IMR-90 (cell line): ENCODE data around the gene AXIN1. TPM values are rescaled to one million over a fixed set of nuclear protein-coding genes. Genes with fewer than 3 reads are reported as not detected.

ENCODE experiments used
- ATAC-seq: fragments of 200-7000 bp; cut with Tn5 transposase; 2 replicates; pipeline ENCODE4 v1.9.1; 2020; ENCODE audit warnings: low read depth, mild to moderate bottlenecking, moderate library complexity
- BruUV-seq: library from RNA; stranded (reverse); fragments of 400-500 nt; replicated peaks from 2 replicates; lab custom pipeline; 2021; lab: Mats Ljungman, UMichigan
- CTCF ChIA-PET: fragments of 300-600 bp; formaldehyde crosslinking; extraction: SDS; loops from one replicate; lab custom pipeline; 2021; ENCODE audit warnings: antibody characterized with exemption; lab: Yijun Ruan, JAX
- POLR2A ChIA-PET: fragments of 300-600 bp; sonication (Branson Sonifier 250); formaldehyde crosslinking; loops from one replicate; lab custom pipeline; 2022; ENCODE audit warnings: antibody characterized with exemption; ENCODE audit not compliant: unreplicated experiment; lab: Charles Lee
- DNase-seq: peaks from one replicate; pipeline ENCODE4 v3.0.0; 2013
- H2AFZ ChIP-seq: replicated peaks from 2 replicates; pipeline ENCODE3; 2013; ENCODE audit warnings: low read length, mild to moderate bottlenecking; ENCODE audit not compliant: poor library complexity
- H2AK5ac ChIP-seq: 2 replicates; pipeline ENCODE4 v1.6.1; 2013; ENCODE audit warnings: low read depth, low read length, inconsistent platforms
- H2AK9ac ChIP-seq: replicated peaks from 2 replicates; pipeline ENCODE3; 2013; ENCODE audit warnings: mild to moderate bottlenecking, low read depth, low read length, moderate library complexity; ENCODE audit not compliant: poor library complexity
- H2BK120ac ChIP-seq: 2 replicates; pipeline ENCODE4 v1.6.1; 2013; ENCODE audit warnings: low read depth, low read length, inconsistent platforms
- H2BK15ac ChIP-seq: 3 replicates; pipeline ENCODE4 v1.6.1; 2013; ENCODE audit warnings: low read depth, low read length, inconsistent platforms
- H2BK20ac ChIP-seq: 2 replicates; pipeline ENCODE4 v1.6.1; 2013; ENCODE audit warnings: low read depth, mild to moderate bottlenecking, inconsistent platforms, low read length, moderate library complexity
- H2BK5ac ChIP-seq: 2 replicates; pipeline ENCODE4 v1.6.1; 2013; ENCODE audit warnings: mild to moderate bottlenecking, low read depth, low read length, inconsistent platforms; ENCODE audit not compliant: poor library complexity, severe bottlenecking
- H3K14ac ChIP-seq: replicated peaks from 2 replicates; pipeline ENCODE4 v1.6.1; 2013; ENCODE audit warnings: low read depth, low read length, inconsistent platforms
- H3K18ac ChIP-seq: 2 replicates; pipeline ENCODE4 v1.6.1; 2013; ENCODE audit warnings: low read depth, low read length, control low read depth
- H3K23ac ChIP-seq: 2 replicates; pipeline ENCODE4 v1.6.1; 2013; ENCODE audit warnings: low read depth, low read length, inconsistent platforms
- H3K27ac ChIP-seq: 2 replicates; pipeline ENCODE4 v1.5.1; 2013; ENCODE audit warnings: mild to moderate bottlenecking, control low read depth, low read length; ENCODE audit not compliant: insufficient read depth
- H3K27me3 ChIP-seq: 2 replicates; pipeline ENCODE4 v1.6.1; 2013; ENCODE audit warnings: low read length; ENCODE audit not compliant: control insufficient read depth, insufficient read depth
- H3K36me3 ChIP-seq: 2 replicates; pipeline ENCODE4 v1.6.1; 2013; ENCODE audit warnings: low read length, mixed read lengths; ENCODE audit not compliant: control insufficient read depth, insufficient read depth
- H3K4ac ChIP-seq: 2 replicates; pipeline ENCODE4 v1.6.1; 2013; ENCODE audit warnings: low read depth, low read length, inconsistent platforms
- H3K4me1 ChIP-seq: 2 replicates; pipeline ENCODE4 v1.6.1; 2013; ENCODE audit warnings: low read length, mixed read lengths; ENCODE audit not compliant: control insufficient read depth, insufficient read depth
- H3K4me2 ChIP-seq: 2 replicates; pipeline ENCODE4 v1.6.1; 2013; ENCODE audit warnings: low read depth, mild to moderate bottlenecking, control low read depth, low read length, moderate library complexity
- H3K4me3 ChIP-seq: 2 replicates; pipeline ENCODE4 v1.5.1; 2013; ENCODE audit warnings: low read depth, mild to moderate bottlenecking, control low read depth, low read length, moderate library complexity; ENCODE audit not compliant: insufficient read depth
- H3K56ac ChIP-seq: 2 replicates; pipeline ENCODE4 v1.6.1; 2013; ENCODE audit warnings: low read length, inconsistent platforms; ENCODE audit not compliant: insufficient read depth; ENCODE audit errors: extremely low read depth
- H3K79me1 ChIP-seq, 2 experiments: 2 replicates each; pipeline ENCODE4 v1.6.1; 2013; ENCODE audit warnings: low read length in 2 of 2, inconsistent platforms in 1 of 2, low read depth in 1 of 2
- H3K9ac ChIP-seq: 2 replicates; pipeline ENCODE4 v1.6.1; 2013; ENCODE audit warnings: low read depth, low read length, control low read depth
- H3K9me1 ChIP-seq: 2 replicates; pipeline ENCODE4 v1.6.1; 2013; ENCODE audit warnings: low read length, inconsistent platforms; ENCODE audit not compliant: insufficient read depth
- H3K9me3 ChIP-seq: 2 replicates; pipeline ENCODE4 v1.6.1; 2013; ENCODE audit warnings: low read length; ENCODE audit not compliant: control insufficient read depth, insufficient read depth
- H4K20me1 ChIP-seq: 2 replicates; pipeline ENCODE4 v1.6.1; 2013; ENCODE audit warnings: low read length, inconsistent platforms; ENCODE audit not compliant: insufficient read depth
- H4K5ac ChIP-seq: 2 replicates; pipeline ENCODE4 v1.6.1; 2013; ENCODE audit warnings: mild to moderate bottlenecking, low read depth, low read length, control low read depth
- H4K8ac ChIP-seq, 2 experiments: 2 replicates each; pipeline ENCODE4 v1.6.1; 2013; ENCODE audit warnings: low read depth in 2 of 2, low read length in 2 of 2, control low read depth in 1 of 2, inconsistent platforms in 1 of 2
- H4K91ac ChIP-seq: 2 replicates; pipeline ENCODE4 v1.6.1; 2013; ENCODE audit warnings: low read depth, low read length, inconsistent platforms; ENCODE audit not compliant: insufficient read depth
- BHLHE40 ChIP-seq: fragments of 150-350 bp; IDR thresholded peaks from 2 replicates; pipeline ENCODE4 v1.6.1; 2016; ENCODE audit warnings: mild to moderate bottlenecking, low read depth, low read length
- CEBPB ChIP-seq: IDR thresholded peaks from 2 replicates; pipeline ENCODE4 v1.6.1; 2012; ENCODE audit warnings: low read depth, low read length, improper control_type of control experiment
- CTCF ChIP-seq: conservative IDR thresholded peaks from 2 replicates; pipeline ENCODE4 v1.5.1; 2012; ENCODE audit warnings: mild to moderate bottlenecking, low read depth, low read length, improper control_type of control experiment
- ELK1 ChIP-seq: fragments of 150-350 bp; IDR thresholded peaks from 2 replicates; pipeline ENCODE4 v1.6.1; 2016; ENCODE audit warnings: low read depth, mild to moderate bottlenecking, low read length, moderate library complexity, borderline replicate concordance
- FOS ChIP-seq: fragments of 150-350 bp; IDR thresholded peaks from 2 replicates; pipeline ENCODE4 v1.6.1; 2016; ENCODE audit warnings: low read depth, low read length
- MAFK ChIP-seq: IDR thresholded peaks from 2 replicates; pipeline ENCODE4 v1.6.1; 2012; ENCODE audit warnings: low read depth, low read length, improper control_type of control experiment
- MAZ ChIP-seq: IDR thresholded peaks from 2 replicates; pipeline ENCODE4 v1.6.1; 2012; ENCODE audit warnings: low read depth, mild to moderate bottlenecking, low read length, improper control_type of control experiment, moderate library complexity, borderline replicate concordance
- NFE2L2 ChIP-seq: fragments of 150-350 bp; IDR thresholded peaks from 2 replicates; pipeline ENCODE4 v1.6.1; 2016; ENCODE audit warnings: low read depth, mild to moderate bottlenecking, low read length
- POLR2A ChIP-seq: IDR thresholded peaks from 2 replicates; pipeline ENCODE4 v1.6.1; 2012; ENCODE audit warnings: mild to moderate bottlenecking, low read depth, low read length
- RAD21 ChIP-seq: IDR thresholded peaks from 2 replicates; pipeline ENCODE4 v1.6.1; 2012; ENCODE audit warnings: low read length, improper control_type of control experiment
- RCOR1 ChIP-seq: IDR thresholded peaks from 2 replicates; pipeline ENCODE4 v1.6.1; 2012; ENCODE audit warnings: mild to moderate bottlenecking, low read length, improper control_type of control experiment; ENCODE audit not compliant: insufficient replicate concordance
- RFX5 ChIP-seq: IDR thresholded peaks from 2 replicates; pipeline ENCODE4 v1.8.0; 2012; ENCODE audit warnings: low read depth, mild to moderate bottlenecking, low read length, moderate library complexity
- SMC3 ChIP-seq: fragments of 150-350 bp; IDR thresholded peaks from 2 replicates; pipeline ENCODE4 v1.6.1; 2016; ENCODE audit warnings: low read depth, mild to moderate bottlenecking, antibody characterized with exemption, low read length, moderate library complexity
- USF2 ChIP-seq: fragments of 150-350 bp; IDR thresholded peaks from 2 replicates; pipeline ENCODE4 v1.6.1; 2017; ENCODE audit warnings: mild to moderate bottlenecking, antibody characterized with exemption, low read length, low read depth
- WGBS, 2 experiments: methylation state at CpG; one replicate each; pipeline versions ENCODE4 v1.1.5 to v1.1.7; 2013; ENCODE audit warnings: missing lambda C conversion rate in 2 of 2; ENCODE audit not compliant: insufficient read length in 1 of 2; ENCODE audit errors: extremely low coverage in 2 of 2; 5-methylcytosine and 5-hydroxymethylcytosine counted together
- dilution Hi-C: fragments of 300-500 bp; cut with HindIII; formaldehyde crosslinking; loops from one replicate; pipeline ENCODE4 v1.14.3; 2018; ENCODE audit warnings: low sequenced_read_pairs; ENCODE audit not compliant: unreplicated experiment
- in situ Hi-C: fragments of 300-500 bp; cut with MboI; formaldehyde crosslinking; loops from 3 replicates; pipeline ENCODE4 v1.14.3; 2019; ENCODE audit warnings: low sequenced_read_pairs, inconsistent platforms, mixed read lengths
- intact Hi-C: fragments of 100-400 bp; cut with micrococcal nuclease; formaldehyde crosslinking; loops from 2 replicates; pipeline ENCODE4 v1.10.0; 2022
- polyA plus RNA-seq, 3 experiments: library from polyadenylated mRNA; depleted of rRNA; stranded (reverse); fragments of >200 nt; gene quantifications; 2 replicates each; pipeline ENCODE4 v1.2.3, GENCODE V29; 2012; ENCODE audit warnings: low replicate concordance in 1 of 3
- total RNA-seq: library from RNA; depleted of rRNA; stranded (reverse); fragments of >200 nt; gene quantifications from 2 replicates; pipeline ENCODE4 v1.2.3, GENCODE V29; 2012

The AXIN1 gene
- total and polyA plus RNA-seq, 2 of the 4 experiments (the other 2 are of a cell fraction) = 10.9 to 14.2 TPM

DNA sequence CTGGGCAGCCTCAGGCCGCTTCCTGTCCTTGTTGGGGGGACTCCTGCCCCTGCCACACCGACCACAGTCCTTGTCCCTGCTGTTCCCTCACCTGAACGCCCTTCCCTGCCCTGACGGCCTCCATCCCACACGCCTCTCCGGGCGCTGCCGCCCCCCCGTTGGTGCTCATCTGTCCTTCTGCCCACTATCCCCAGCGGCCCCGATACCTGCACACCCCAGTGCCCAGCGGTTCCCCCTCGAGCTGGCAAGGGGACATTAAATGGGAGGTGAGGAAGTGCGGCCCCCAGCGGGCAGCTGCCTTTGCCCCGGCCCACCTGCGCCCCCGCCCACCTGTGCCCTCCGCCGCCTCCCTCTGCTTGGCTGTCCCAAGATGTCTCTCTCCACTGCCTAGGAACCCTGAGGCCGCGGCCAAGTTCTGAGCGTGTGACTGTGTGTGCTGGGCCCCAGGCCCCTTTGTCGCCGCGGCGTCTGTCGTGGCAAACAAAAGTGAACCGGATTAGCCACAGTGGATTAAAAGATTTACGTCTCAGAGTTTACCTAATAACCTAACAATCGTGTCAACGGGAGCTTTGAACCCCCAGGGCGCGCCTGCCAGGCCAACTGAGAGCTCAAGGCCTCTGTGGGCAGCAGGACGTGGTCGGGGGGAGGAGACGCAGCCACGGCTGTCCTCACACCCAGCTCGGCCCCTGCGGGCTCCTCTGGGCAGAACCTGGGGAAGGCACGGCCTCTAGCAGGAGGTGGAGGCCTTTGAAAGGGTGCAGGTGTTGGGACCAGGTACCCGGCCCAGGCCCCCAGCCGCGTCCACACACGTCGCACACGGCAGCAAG lies 7.6 kb upstream of the AXIN1 start:
- Histone ChIP-seq H3K36me3 (no peaks in the 10 kb centered on the region), H3K27ac (no peak overlapping the region), H4K5ac (no peak overlapping the region), H2BK20ac (no peak overlapping the region), H3K27me3 (no peaks in the 10 kb centered on the region), H2BK5ac (no peak overlapping the region), H3K9ac (no peak overlapping the region), H3K56ac (no peak overlapping the region), H3K4ac (no peak overlapping the region), H4K20me1 (no peaks in the 10 kb centered on the region), H4K91ac (no peak overlapping the region), H3K9me3 (no peaks in the 10 kb centered on the region), H3K23ac (no peak overlapping the region), H4K8ac (no peak overlapping the region), H2AFZ (no peak overlapping the region), H3K9me1 (no peaks in the 10 kb centered on the region), H2BK120ac (no peak overlapping the region), H3K79me1 (no peaks in the 10 kb centered on the region), H3K18ac (no peak overlapping the region), H3K14ac (no peak overlapping the region), H2AK9ac (peak overlapping the region; percentile 52), H2BK15ac (no peak overlapping the region), H2AK5ac (no peak overlapping the region), H3K4me3 (no peak overlapping the region), H3K4me1 (no peaks in the 10 kb centered on the region), H3K4me2 (no peak overlapping the region)
- no peak for ATAC-seq
- intact Hi-C loops = no loop called here
- TF ChIP-seq BHLHE40 (no peak), ELK1 (no peak), MAFK (no peak), CEBPB (no peak), RCOR1 (no peak), USF2 (no peak), SMC3 (no peak), CTCF (no peak), POLR2A (no peak), MAZ (no peak), FOS (no peak), RAD21 (no peak), NFE2L2 (no peak), RFX5 (no peak)
- dilution Hi-C loops = no loop called here
- POLR2A ChIA-PET = no interaction called here
- CTCF ChIA-PET = no interaction called here
- WGBS, 2 experiments = 90% methylated on average over 22 of the region's 47 CpGs; no CpG with 5 or more reads in 1 of the 2 experiments
- no peak for DNase-seq
- in situ Hi-C loops = no loop called here
- BruUV-seq = no TSS peak
